ENCODE data around the gene TMEM109. TPM values are rescaled to one million over a fixed set of nuclear protein-coding genes. Genes with fewer than 3 reads are reported as not detected.

TMEM109 gene
- total and polyA plus RNA-seq, 9 of the 15 experiments (the other 6 are each of a cell fraction or from before 2014, with no cell fraction given) = 9.2 to 71.3 (median 30.5) TPM

DNA sequence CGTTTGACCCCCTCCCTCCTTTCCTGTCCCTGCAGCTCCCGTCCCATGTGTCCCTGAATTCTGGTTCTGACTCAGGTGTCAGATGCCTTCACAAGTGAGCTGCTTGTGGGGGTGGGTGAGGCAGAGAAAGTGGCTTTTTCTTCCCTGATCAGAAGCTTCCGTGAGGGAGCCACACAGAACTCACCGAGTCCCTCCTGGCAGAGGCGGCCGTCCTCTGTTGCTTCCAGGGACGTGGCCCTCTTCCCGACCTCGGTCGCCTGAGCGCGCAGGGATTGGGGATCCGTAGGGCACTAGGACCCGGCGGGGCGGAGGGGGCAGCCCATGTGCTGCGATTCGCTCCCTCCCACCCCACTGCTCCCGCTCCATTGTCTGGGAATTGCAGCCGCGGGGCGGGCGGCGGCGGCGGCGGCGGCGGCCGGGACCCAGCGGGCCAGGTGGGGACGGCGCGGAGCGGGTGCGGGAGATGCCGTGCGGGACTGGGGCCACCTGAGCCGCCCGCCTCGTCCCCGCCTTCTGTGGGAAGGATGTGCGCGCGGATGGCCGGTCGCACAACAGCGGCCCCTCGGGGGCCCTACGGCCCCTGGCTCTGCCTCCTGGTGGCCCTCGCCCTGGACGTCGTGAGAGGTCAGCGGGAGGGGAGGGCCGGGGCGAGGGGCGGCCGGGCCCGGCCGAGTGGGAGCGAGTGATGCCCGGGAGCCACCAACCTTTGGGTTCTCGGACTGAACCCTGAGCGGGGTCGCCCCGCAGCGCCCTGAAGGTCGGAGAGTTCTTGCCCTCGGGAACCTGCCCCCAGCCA, 10.3 kb downstream of the TMEM109 start, which contains the start of gene TMEM132A (continued):
- TF ChIP-seq, protein P1, sequence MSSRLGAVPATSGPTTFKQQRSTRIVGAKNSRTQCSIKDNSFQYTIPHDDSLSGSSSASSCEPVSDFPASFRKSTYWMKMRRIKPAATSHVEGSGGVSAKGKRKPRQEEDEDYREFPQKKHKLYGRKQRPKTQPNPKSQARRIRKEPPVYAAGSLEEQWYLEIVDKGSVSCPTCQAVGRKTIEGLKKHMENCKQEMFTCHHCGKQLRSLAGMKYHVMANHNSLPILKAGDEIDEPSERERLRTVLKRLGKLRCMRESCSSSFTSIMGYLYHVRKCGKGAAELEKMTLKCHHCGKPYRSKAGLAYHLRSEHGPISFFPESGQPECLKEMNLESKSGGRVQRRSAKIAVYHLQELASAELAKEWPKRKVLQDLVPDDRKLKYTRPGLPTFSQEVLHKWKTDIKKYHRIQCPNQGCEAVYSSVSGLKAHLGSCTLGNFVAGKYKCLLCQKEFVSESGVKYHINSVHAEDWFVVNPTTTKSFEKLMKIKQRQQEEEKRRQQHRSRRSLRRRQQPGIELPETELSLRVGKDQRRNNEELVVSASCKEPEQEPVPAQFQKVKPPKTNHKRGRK (tag; IDR thresholded peaks at IDR 0.05) = no peak
- TF ChIP-seq NR3C1 (CRISPR knock-in tag; IDR thresholded peaks at IDR 0.05) (no peak), IFI16 (CRISPR knock-in tag; IDR thresholded peaks at IDR 0.05) (no peak), SLC30A9 (CRISPR knock-in tag; IDR thresholded peaks at IDR 0.05) (no peak), CBFA2T3 (IDR thresholded peaks at IDR 0.05) (no peak), IRF2 (CRISPR knock-in tag; IDR thresholded peaks at IDR 0.05) (no peak), ZNF146 (CRISPR knock-in tag; IDR thresholded peaks at IDR 0.05; ENCODE audit: unreplicated experiment) (no peak), MAZ (CRISPR knock-in tag; conservative IDR thresholded peaks at IDR 0.05 in 1 of 2, IDR thresholded peaks at IDR 0.05 in 1 of 2) (peak; percentile 27 to 76; a peak in 2 of 4 replicates), NR4A1 (CRISPR knock-in tag; IDR thresholded peaks at IDR 0.05) (no peak), NR4A1 (tag; IDR thresholded peaks at IDR 0.05) (no peak), FIP1L1 (IDR thresholded peaks at IDR 0.05; ENCODE audit: low read depth, low read length, poor library complexity, severe bottlenecking) (no peak), HNRNPL (IDR thresholded peaks at IDR 0.05; ENCODE audit: low read depth, low read length) (no peak), ILK (tag; IDR thresholded peaks at IDR 0.05; ENCODE audit: borderline replicate concordance, low read depth) (no peak)
- TF ChIP-seq, protein P2, sequence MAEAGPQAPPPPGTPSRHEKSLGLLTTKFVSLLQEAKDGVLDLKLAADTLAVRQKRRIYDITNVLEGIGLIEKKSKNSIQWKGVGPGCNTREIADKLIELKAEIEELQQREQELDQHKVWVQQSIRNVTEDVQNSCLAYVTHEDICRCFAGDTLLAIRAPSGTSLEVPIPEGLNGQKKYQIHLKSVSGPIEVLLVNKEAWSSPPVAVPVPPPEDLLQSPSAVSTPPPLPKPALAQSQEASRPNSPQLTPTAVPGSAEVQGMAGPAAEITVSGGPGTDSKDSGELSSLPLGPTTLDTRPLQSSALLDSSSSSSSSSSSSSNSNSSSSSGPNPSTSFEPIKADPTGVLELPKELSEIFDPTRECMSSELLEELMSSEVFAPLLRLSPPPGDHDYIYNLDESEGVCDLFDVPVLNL (CRISPR knock-in tag; IDR thresholded peaks at IDR 0.05; ENCODE audit: low read depth) = no peak
- TF ChIP-seq, protein P3, sequence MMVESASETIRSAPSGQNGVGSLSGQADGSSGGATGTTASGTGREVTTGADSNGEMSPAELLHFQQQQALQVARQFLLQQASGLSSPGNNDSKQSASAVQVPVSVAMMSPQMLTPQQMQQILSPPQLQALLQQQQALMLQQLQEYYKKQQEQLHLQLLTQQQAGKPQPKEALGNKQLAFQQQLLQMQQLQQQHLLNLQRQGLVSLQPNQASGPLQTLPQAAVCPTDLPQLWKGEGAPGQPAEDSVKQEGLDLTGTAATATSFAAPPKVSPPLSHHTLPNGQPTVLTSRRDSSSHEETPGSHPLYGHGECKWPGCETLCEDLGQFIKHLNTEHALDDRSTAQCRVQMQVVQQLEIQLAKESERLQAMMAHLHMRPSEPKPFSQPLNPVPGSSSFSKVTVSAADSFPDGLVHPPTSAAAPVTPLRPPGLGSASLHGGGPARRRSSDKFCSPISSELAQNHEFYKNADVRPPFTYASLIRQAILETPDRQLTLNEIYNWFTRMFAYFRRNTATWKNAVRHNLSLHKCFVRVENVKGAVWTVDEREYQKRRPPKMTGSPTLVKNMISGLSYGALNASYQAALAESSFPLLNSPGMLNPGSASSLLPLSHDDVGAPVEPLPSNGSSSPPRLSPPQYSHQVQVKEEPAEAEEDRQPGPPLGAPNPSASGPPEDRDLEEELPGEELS (CRISPR knock-in tag; IDR thresholded peaks at IDR 0.05; ENCODE audit: borderline replicate concordance) = no peak
- TF ChIP-seq, protein P4, sequence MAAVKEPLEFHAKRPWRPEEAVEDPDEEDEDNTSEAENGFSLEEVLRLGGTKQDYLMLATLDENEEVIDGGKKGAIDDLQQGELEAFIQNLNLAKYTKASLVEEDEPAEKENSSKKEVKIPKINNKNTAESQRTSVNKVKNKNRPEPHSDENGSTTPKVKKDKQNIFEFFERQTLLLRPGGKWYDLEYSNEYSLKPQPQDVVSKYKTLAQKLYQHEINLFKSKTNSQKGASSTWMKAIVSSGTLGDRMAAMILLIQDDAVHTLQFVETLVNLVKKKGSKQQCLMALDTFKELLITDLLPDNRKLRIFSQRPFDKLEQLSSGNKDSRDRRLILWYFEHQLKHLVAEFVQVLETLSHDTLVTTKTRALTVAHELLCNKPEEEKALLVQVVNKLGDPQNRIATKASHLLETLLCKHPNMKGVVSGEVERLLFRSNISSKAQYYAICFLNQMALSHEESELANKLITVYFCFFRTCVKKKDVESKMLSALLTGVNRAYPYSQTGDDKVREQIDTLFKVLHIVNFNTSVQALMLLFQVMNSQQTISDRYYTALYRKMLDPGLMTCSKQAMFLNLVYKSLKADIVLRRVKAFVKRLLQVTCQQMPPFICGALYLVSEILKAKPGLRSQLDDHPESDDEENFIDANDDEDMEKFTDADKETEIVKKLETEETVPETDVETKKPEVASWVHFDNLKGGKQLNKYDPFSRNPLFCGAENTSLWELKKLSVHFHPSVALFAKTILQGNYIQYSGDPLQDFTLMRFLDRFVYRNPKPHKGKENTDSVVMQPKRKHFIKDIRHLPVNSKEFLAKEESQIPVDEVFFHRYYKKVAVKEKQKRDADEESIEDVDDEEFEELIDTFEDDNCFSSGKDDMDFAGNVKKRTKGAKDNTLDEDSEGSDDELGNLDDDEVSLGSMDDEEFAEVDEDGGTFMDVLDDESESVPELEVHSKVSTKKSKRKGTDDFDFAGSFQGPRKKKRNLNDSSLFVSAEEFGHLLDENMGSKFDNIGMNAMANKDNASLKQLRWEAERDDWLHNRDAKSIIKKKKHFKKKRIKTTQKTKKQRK (IDR thresholded peaks at IDR 0.05; ENCODE audit: borderline replicate concordance, low read depth, low read length) = no peak

All from K562 (cell line).